Testis (tissue), 2 donors: Measurements from ENCODE around the gene SERPING1.

Experiments
- POLR2A ChIP-seq: fragments of 450-650 bp; IDR thresholded peaks from one replicate; pipeline ENCODE4 v1.6.1; 2017; ENCODE audit warnings: antibody characterized with exemption, mild to moderate bottlenecking, moderate library complexity
- TF ChIP-seq, protein P1 (sequence below), 3 experiments: fragments of 450-650 bp in 2 of 3; fragments of 200-600 bp in 1 of 3; sonication (generic) in 1 of 3; IDR thresholded peaks; one replicate each; pipeline ENCODE4 v1.5.1; 2016 to 2019; ENCODE audit warnings: antibody characterized with exemption in 3 of 3, mild to moderate bottlenecking in 2 of 3, moderate library complexity in 1 of 3

DNA sequence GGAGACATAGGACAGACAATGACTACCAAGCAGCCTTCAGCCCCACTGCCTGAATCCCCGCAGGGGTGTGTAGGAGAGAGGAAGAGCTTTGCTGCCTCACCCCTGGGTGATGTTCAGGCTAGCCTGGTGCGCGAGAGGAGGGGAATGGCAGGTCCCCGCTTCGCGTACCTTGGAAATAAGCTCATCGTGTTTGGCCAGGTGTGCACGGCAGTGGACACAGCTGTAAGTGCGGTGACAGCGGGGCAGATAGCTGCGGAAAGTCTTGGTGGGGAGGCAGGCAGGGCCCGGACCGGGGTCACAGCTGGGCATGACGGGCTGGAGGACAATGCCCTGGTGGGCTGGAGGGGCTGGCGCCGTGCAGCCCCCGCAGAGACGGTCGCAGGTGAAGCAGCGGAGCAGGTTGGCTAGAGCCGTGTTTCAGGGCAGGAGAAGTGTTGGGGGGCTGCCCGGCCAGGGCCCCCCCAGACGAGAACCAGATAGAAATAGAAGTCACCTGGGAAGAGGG, 49.4 kb downstream of the SERPING1 start:
- TF ChIP-seq POLR2A = no peak
- TF ChIP-seq, protein P1, sequence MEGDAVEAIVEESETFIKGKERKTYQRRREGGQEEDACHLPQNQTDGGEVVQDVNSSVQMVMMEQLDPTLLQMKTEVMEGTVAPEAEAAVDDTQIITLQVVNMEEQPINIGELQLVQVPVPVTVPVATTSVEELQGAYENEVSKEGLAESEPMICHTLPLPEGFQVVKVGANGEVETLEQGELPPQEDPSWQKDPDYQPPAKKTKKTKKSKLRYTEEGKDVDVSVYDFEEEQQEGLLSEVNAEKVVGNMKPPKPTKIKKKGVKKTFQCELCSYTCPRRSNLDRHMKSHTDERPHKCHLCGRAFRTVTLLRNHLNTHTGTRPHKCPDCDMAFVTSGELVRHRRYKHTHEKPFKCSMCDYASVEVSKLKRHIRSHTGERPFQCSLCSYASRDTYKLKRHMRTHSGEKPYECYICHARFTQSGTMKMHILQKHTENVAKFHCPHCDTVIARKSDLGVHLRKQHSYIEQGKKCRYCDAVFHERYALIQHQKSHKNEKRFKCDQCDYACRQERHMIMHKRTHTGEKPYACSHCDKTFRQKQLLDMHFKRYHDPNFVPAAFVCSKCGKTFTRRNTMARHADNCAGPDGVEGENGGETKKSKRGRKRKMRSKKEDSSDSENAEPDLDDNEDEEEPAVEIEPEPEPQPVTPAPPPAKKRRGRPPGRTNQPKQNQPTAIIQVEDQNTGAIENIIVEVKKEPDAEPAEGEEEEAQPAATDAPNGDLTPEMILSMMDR (IDR thresholded peaks at IDR 0.05) = no peak
